SU-DHL-6 (cell line): Measurements from ENCODE around the gene CIAO2B.

Source experiments
- H2AFZ ChIP-seq: fragments of 200-600 bp; sonication (generic); 2 replicates; pipeline ENCODE4 v1.6.1; 2014; ENCODE audit warnings: low read depth, mild to moderate bottlenecking, moderate library complexity, mixed read lengths, antibody characterized with exemption, low read length; ENCODE audit not compliant: severe bottlenecking
- H3F3A ChIP-seq: fragments of 200-600 bp; shearing (Covaris generic); 2 replicates; pipeline ENCODE4 v1.6.0; 2016; ENCODE audit warnings: antibody characterized with exemption, mild to moderate bottlenecking; ENCODE audit not compliant: insufficient read depth
- H3K27ac ChIP-seq: fragments of 200-600 bp; sonication (generic); 2 replicates; pipeline ENCODE4 v1.5.1; 2016; ENCODE audit warnings: low read depth, mild to moderate bottlenecking, low read length, moderate library complexity, mixed read lengths
- H3K27me3 ChIP-seq: fragments of 200-600 bp; sonication (generic), shearing (Covaris generic); 2 replicates; pipeline ENCODE4 v1.6.0; 2014; ENCODE audit warnings: mild to moderate bottlenecking, low read length
- H3K36me3 ChIP-seq: fragments of 200-600 bp; sonication (generic); 2 replicates; pipeline ENCODE4 v1.6.1; 2014; ENCODE audit warnings: mild to moderate bottlenecking, low read length, mixed read lengths
- H3K4me2 ChIP-seq: fragments of 300-600, 200-600 bp; shearing (Covaris generic), sonication (generic); 2 replicates; pipeline ENCODE4 v1.6.0; 2014; ENCODE audit warnings: low read length, low read depth, mild to moderate bottlenecking; ENCODE audit not compliant: poor library complexity, severe bottlenecking
- H3K4me3 ChIP-seq: fragments of 200-600 bp; sonication (generic); 2 replicates; pipeline ENCODE4 v1.5.1; 2014; ENCODE audit warnings: antibody characterized with exemption, low read length, mild to moderate bottlenecking, mixed read lengths; ENCODE audit not compliant: insufficient read depth, poor library complexity, severe bottlenecking
- H3K79me2 ChIP-seq: fragments of 200-600 bp; sonication (generic); 2 replicates; pipeline ENCODE4 v1.6.1; 2014; ENCODE audit warnings: mild to moderate bottlenecking, low read length, moderate library complexity; ENCODE audit not compliant: insufficient read depth
- H3K9ac ChIP-seq: fragments of 200-600 bp; sonication (generic); 2 replicates; pipeline ENCODE4 v1.7.0; 2014; ENCODE audit warnings: mild to moderate bottlenecking, low read length
- H3K9me2 ChIP-seq: fragments of 200-600 bp; sonication (generic); replicated peaks from 2 replicates; pipeline ENCODE4 v1.6.1; 2014; ENCODE audit warnings: low read length; ENCODE audit not compliant: insufficient read depth
- H3K9me3 ChIP-seq: fragments of 200-600 bp; sonication (generic); 2 replicates; pipeline ENCODE4 v1.6.1; 2014; ENCODE audit warnings: low read length, mixed read lengths; ENCODE audit not compliant: insufficient read depth
- H4K20me1 ChIP-seq: fragments of 200-600 bp; sonication (generic); 2 replicates; pipeline ENCODE4 v1.6.1; 2014; ENCODE audit warnings: low read depth, mild to moderate bottlenecking, antibody characterized with exemption, low read length, moderate library complexity, mixed read lengths
- CTCF ChIP-seq: fragments of 200-600 bp; sonication (generic); IDR thresholded peaks from one replicate; pipeline ENCODE4 v1.5.1; 2017; ENCODE audit warnings: antibody characterized with exemption, mild to moderate bottlenecking, low read length, moderate library complexity; ENCODE audit not compliant: insufficient read depth, poor library complexity, severe bottlenecking
- EZH2phosphoT487 ChIP-seq: fragments of 200-600 bp; sonication (generic), shearing (Covaris generic); conservative IDR thresholded peaks from 2 replicates; pipeline ENCODE4 v1.6.1; 2018; ENCODE audit warnings: mild to moderate bottlenecking, antibody characterized with exemption, low read length, moderate library complexity, mixed read lengths

Gene CIAO2B

GRCh38 chr16:66908116-66908515 lies 26.1 kb downstream of the CIAO2B start:
- no peaks in the 10 kb centered on the region for H4K20me1 ChIP-seq
- H3F3A ChIP-seq, result no peaks in the 10 kb centered on the region
- no peaks in the 10 kb centered on the region for H3K79me2 ChIP-seq
- H3K27me3 ChIP-seq, result no peaks in the 10 kb centered on the region
- H3K9me3 ChIP-seq, result no peaks in the 10 kb centered on the region
- no peak overlapping the region for H3K4me2 ChIP-seq
- H3K9me2 ChIP-seq, result no peaks in the 10 kb centered on the region
- no peak for TF ChIP-seq CTCF
- no peak for TF ChIP-seq EZH2phosphoT487
- no peak overlapping the region for H3K27ac ChIP-seq
- H2AFZ ChIP-seq, result no peak overlapping the region
- H3K4me3 ChIP-seq, result no peak overlapping the region
- H3K36me3 ChIP-seq, result no peaks in the 10 kb centered on the region
- H3K9ac ChIP-seq, result no peak overlapping the region

- Histone ChIP-seq H3K79me2 (no peaks in the 10 kb centered on the region), H3K27me3 (no peaks in the 10 kb centered on the region), H3K9me2 (no peaks in the 10 kb centered on the region), H3F3A (no peaks in the 10 kb centered on the region), H3K27ac (no peak overlapping the region), H2AFZ (no peak overlapping the region), H3K36me3 (no peaks in the 10 kb centered on the region), H3K4me2 (no peak overlapping the region), H4K20me1 (no peaks in the 10 kb centered on the region), H3K4me3 (no peak overlapping the region), H3K9ac (no peak overlapping the region), H3K9me3 (no peaks in the 10 kb centered on the region)
- no peak for TF ChIP-seq CTCF
- no peak for TF ChIP-seq EZH2phosphoT487
Observed at GRCh38 chr16:66906916-66907836, 27.0 kb downstream of the CIAO2B start.

- Histone ChIP-seq H3K9me2 (no peaks in the 10 kb centered on the region), H3K4me3 (no peak overlapping the region), H3K9me3 (no peaks in the 10 kb centered on the region), H3K4me2 (no peak overlapping the region), H2AFZ (no peak overlapping the region), H3F3A (no peaks in the 10 kb centered on the region), H3K9ac (no peak overlapping the region), H3K27me3 (no peaks in the 10 kb centered on the region), H4K20me1 (no peaks in the 10 kb centered on the region), H3K27ac (no peak overlapping the region), H3K79me2 (no peaks in the 10 kb centered on the region), H3K36me3 (no peaks in the 10 kb centered on the region)
- no peak for TF ChIP-seq CTCF
- no peak for TF ChIP-seq EZH2phosphoT487
Observed at GRCh38 chr16:66905633-66906539, 28.3 kb downstream of the CIAO2B start.
